Testis (tissue), 3 donors: ENCODE results near the gene SEMA3B. TPM values are rescaled to one million over a fixed set of nuclear protein-coding genes. Genes with fewer than 3 reads are reported as not detected.
"Not testable (repeated sequence)": the region's sequence is repeated elsewhere in the genome, so short reads cannot be mapped to it uniquely, and the experiment has no call there.

Experiments
- DNase-seq: peaks from one replicate; pipeline ENCODE4 v3.0.0-alpha.2; 2019
- H3K27ac ChIP-seq, 2 donors: fragments of 200-600 bp; sonication (generic); one replicate each; pipeline ENCODE4 v1.5.1; 2019
- H3K27me3 ChIP-seq: fragments of 200-600 bp; sonication (generic); one replicate; pipeline ENCODE4 v1.5.1; 2019
- H3K36me3 ChIP-seq: fragments of 200-600 bp; sonication (generic); one replicate; pipeline ENCODE4 v1.5.1; 2017; ENCODE audit warnings: low read depth; ENCODE audit errors: missing control alignments
- H3K4me1 ChIP-seq: fragments of 200-600 bp; sonication (generic); one replicate; pipeline ENCODE4 v1.5.1; 2019
- H3K4me3 ChIP-seq, 2 donors: fragments of 200-600 bp; sonication (generic); one replicate each; pipeline ENCODE4 v1.5.1; 2017 to 2019
- H3K9me3 ChIP-seq: fragments of 200-600 bp; sonication (generic); one replicate; pipeline ENCODE4 v1.5.1; 2017
- POLR2A ChIP-seq: fragments of 450-650 bp; IDR thresholded peaks from one replicate; pipeline ENCODE4 v1.6.1; 2017; ENCODE audit warnings: antibody characterized with exemption, mild to moderate bottlenecking, moderate library complexity
- WGBS, 2 donors: methylation state at CpG; one replicate each; pipeline ENCODE4 v1.1.5; 2018; 5-methylcytosine and 5-hydroxymethylcytosine counted together
- intact Hi-C: fragments of 100-400 bp; cut with DNase I; formaldehyde crosslinking; loops from one replicate; pipeline ENCODE4 v1.15.1; 2023; ENCODE audit warnings: low total_unique reads
- polyA plus RNA-seq: library from polyadenylated mRNA; stranded (reverse); fragments of 350-450 nt; fragmentation: Illumina TruSeq; extraction: RNeasy Lipid Tissue Mini Kit (QIAGEN cat#74804); gene quantifications from one replicate; pipeline ENCODE4 v1.2.3, GENCODE V29; 2014; ENCODE audit warnings: low read depth, low replicate concordance; ENCODE audit not compliant: insufficient read depth
- total RNA-seq, 2 donors: library from RNA; depleted of rRNA; stranded (reverse); fragments of >200 nt; gene quantifications; one replicate each; pipeline ENCODE4 v1.2.3, GENCODE V29; 2016
- TF ChIP-seq, protein P1 (sequence below), 3 experiments: fragments of 450-650 bp in 2 of 3; fragments of 200-600 bp in 1 of 3; sonication (generic) in 1 of 3; IDR thresholded peaks; one replicate each; pipeline ENCODE4 v1.5.1; 2016 to 2019; ENCODE audit warnings: antibody characterized with exemption in 3 of 3, mild to moderate bottlenecking in 2 of 3, moderate library complexity in 1 of 3

SEMA3B gene
- total and polyA plus RNA-seq, 3 donors from 2014 or later, result 12.9 to 30.2 (median 26.7) TPM

DNA sequence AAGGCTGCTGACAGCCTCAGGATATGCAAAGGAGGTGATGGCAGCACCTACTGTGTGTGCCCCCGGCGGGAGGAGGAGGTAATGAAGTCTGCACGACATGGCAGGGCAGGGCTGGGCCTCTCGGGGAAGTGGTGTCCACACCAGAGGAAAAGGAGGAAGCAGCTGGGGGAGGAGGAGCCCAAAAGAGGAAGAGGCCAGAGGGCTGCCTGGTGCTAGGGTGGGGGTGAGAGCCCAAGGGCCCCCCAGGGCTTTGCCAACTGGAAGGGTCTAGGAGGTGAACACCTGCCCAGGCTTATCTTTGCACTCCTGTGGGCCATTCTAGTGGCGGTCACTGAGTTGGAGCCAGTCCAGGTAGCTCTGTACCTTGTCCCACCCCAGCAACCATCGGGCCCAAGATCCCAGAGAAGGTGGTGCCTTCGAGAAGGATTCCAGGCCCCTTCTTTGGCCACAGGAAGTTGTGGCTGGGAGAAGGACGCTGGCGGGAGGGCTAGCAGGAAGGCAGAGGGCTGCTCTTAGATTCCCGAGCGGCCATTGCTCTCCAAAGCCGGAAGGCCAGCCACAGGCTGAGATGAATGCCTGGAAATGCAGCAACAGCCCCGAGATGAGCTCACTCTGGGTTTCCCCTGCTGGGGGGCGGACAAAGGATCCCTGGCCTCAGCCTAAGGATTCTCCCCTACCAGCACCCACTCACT lies 25.9 kb upstream of the SEMA3B start:
- no peak overlapping the region for H3K4me3 ChIP-seq

DNA sequence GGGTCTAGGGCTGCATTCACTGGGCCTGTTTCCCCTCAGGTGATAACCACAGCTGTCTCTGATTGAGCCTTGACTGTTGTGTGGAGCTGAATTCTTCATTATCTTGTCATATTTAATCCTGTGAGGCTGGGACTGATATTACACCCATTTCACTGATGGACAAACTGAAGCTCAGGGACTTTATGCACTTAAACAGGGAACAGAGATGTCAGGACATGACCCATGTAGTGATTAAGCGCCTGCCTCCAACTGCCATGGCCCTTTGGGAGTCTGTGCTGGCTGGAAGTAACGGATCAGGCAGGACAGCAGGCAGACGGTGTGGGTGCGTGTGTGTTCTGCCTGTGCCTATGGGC lies 25.4 kb upstream of the SEMA3B start:
- peaks cover 70% of the 10 kb centered on the region for H3K4me1 ChIP-seq
- no peak for DNase-seq
- no peak for TF ChIP-seq POLR2A
- TF ChIP-seq, protein P1, sequence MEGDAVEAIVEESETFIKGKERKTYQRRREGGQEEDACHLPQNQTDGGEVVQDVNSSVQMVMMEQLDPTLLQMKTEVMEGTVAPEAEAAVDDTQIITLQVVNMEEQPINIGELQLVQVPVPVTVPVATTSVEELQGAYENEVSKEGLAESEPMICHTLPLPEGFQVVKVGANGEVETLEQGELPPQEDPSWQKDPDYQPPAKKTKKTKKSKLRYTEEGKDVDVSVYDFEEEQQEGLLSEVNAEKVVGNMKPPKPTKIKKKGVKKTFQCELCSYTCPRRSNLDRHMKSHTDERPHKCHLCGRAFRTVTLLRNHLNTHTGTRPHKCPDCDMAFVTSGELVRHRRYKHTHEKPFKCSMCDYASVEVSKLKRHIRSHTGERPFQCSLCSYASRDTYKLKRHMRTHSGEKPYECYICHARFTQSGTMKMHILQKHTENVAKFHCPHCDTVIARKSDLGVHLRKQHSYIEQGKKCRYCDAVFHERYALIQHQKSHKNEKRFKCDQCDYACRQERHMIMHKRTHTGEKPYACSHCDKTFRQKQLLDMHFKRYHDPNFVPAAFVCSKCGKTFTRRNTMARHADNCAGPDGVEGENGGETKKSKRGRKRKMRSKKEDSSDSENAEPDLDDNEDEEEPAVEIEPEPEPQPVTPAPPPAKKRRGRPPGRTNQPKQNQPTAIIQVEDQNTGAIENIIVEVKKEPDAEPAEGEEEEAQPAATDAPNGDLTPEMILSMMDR (IDR thresholded peaks at IDR 0.05), result no peak
- H3K4me3 ChIP-seq, result no peak overlapping the region
- intact Hi-C loops, result no loop called here
- H3K27me3 ChIP-seq, result no peaks in the 10 kb centered on the region
- no peaks in the 10 kb centered on the region for H3K36me3 ChIP-seq
- peak overlapping the region; percentile 58 to 63 for H3K27ac ChIP-seq
- WGBS, 2 donors, result 66 to 84% methylated on average over 4 of the region's 4 CpGs
- no peaks in the 10 kb centered on the region for H3K9me3 ChIP-seq

More for the DNA sequence above, 25.9 kb upstream of the SEMA3B start:
- 40 to 45% methylated on average over 11 to 14 of the region's 14 CpGs for WGBS, 2 donors
- intact Hi-C loops, result no loop called here
- Histone ChIP-seq H3K9me3 (no peaks in the 10 kb centered on the region), H3K4me1 (peaks cover 72% of the 10 kb centered on the region), H3K27me3 (no peaks in the 10 kb centered on the region), H3K27ac (peak overlapping the region; percentile 58 to 63), H3K36me3 (no peaks in the 10 kb centered on the region)
- DNase-seq, result peak; percentile 45
- no peak for TF ChIP-seq POLR2A
- TF ChIP-seq, protein P1 (IDR thresholded peaks at IDR 0.05), result no peak

DNA sequence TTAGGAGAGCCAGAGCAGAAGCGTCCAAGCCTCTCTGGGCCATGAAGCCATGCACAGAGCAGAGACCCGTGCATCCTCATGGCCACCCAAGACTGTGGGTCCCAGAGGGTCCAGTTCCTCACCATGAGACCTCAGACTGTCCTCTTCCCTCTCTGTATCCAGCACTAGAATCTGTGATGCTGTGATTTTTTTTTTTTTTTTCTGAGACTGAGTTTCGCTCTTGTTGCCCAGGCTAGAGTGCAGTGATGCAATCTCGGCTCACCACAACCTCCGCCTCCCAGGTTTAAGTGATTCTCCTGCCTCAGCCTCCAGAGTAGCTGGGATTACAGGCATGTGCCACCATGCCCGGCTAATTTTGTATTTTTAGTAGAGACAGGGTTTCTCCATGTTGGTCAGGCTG lies 24.1 kb upstream of the SEMA3B start:
- Histone ChIP-seq H3K4me1 (peaks cover 72% of the 10 kb centered on the region), H3K27ac (peak overlapping the region; percentile 59 to 87)
- H3K27me3 ChIP-seq, DNase-seq, H3K36me3 ChIP-seq, intact Hi-C loops, H3K9me3 ChIP-seq, H3K4me3 ChIP-seq: not testable (repeated sequence)
- 64 to 76% methylated on average over 6 of the region's 6 CpGs for WGBS, 2 donors

DNA sequence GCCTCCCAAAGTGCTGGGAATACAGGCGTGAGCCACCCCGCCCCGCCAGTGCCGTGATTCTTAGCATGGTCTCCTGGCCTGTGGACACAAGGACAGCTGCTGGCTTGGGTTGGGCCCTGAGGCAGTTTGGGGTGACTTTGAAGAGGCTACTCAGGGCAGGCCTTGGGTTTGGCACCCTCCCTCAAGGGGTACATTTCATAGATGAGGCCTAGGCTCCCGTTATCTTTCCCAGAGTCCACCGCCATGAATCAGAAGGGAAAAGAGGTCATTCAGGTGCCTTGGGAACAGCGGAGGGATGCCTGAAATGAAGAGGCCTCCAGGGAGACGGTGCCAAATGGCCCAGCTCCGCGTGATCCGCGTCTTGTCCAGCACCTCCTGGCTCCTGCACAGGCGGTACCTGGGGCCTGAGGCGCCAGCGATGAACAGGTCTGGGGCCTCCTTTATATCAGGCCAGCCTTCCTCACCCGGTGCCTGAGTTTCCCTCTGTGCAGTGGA lies 23.6 kb upstream of the SEMA3B start:
- H3K4me1 ChIP-seq, result peaks cover 77% of the 10 kb centered on the region
- 9 to 41% methylated on average over 4 to 16 of the region's 16 CpGs for WGBS, 2 donors
- TF ChIP-seq POLR2A, result no peak
- TF ChIP-seq, protein P1 (IDR thresholded peaks at IDR 0.05), result no peak
- H3K4me3 ChIP-seq, result peak overlapping the region; percentile 39 to 58
- peak overlapping the region; percentile 76 to 87 for H3K27ac ChIP-seq
- no peaks in the 10 kb centered on the region for H3K36me3 ChIP-seq
- no peaks in the 10 kb centered on the region for H3K27me3 ChIP-seq
- no peaks in the 10 kb centered on the region for H3K9me3 ChIP-seq
- DNase-seq, result no peak
- intact Hi-C loops, result no loop called here

DNA sequence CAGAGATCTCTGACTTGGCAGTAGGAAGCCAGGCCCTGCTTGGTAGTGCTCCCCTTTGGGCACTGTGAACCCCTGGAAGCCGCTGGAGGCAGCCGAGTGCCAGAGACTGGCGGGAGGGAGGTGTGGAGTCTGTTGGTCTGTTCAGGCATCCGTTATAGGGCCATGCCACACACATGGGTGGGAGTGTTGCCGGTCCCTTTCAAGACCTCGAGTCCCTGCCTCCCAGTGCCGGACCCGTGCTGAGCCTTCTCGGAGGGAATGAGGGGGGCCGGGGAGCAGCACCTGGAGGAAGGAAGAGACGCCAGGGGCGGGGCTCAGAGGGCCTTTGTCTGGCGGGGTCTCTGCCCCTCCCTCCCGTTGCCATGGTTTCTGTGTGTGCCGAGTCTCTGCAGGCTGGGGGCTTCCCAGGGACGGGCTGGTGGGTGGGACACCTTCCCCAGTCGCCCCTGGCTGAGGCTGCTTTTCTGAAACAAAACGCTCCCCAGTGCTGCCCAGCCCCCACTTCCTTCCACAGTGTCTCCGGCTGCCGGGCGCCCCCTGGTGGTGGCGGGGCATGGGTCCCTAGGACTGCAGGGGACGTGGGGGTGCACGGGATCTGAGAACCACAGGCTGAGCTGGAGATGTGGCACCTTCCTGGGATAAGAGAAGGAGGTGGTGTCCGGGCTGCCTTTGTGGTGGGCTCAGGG lies 23.0 kb upstream of the SEMA3B start:
- Histone ChIP-seq H3K9me3 (no peaks in the 10 kb centered on the region), H3K4me3 (peak overlapping the region; percentile 39 to 58), H3K36me3 (no peaks in the 10 kb centered on the region), H3K27ac (peak overlapping the region; percentile 76 to 87), H3K27me3 (no peaks in the 10 kb centered on the region), H3K4me1 (peaks cover 82% of the 10 kb centered on the region)
- peak; percentile 93 for DNase-seq
- TF ChIP-seq POLR2A, result no peak
- TF ChIP-seq, protein P1 (IDR thresholded peaks at IDR 0.05), result peak; percentile 97 to 98 (median 97)
- intact Hi-C loops, result no loop called here
- 3% methylated on average over 12 to 25 of the region's 25 CpGs for WGBS, 2 donors
